GM12878 (cell line): ENCODE data around the gene SYCP2. TPM values are rescaled to one million over a fixed set of nuclear protein-coding genes. Genes with fewer than 3 reads are reported as not detected.

Experiments used
- ATAC-seq: fragments of 200-7000 bp; cut with Tn5 transposase; 3 replicates; pipeline ENCODE4 v1.9.1; 2020; ENCODE audit warnings: mild to moderate bottlenecking, moderate library complexity
- BruUV-seq: library from RNA; stranded (reverse); fragments of 400-500 nt; replicated peaks from 2 replicates; lab custom pipeline; 2021; lab: Mats Ljungman, UMichigan
- CTCF ChIA-PET: fragments of 300-600 bp; sonication (Branson Sonifier 250); formaldehyde crosslinking; extraction: SDS; loops from one replicate; lab custom pipeline; 2021; ENCODE audit warnings: inconsistent platforms; lab: Yijun Ruan, JAX
- POLR2A ChIA-PET: fragments of 350-600 bp; formaldehyde crosslinking; extraction: SDS; loops from one replicate; lab custom pipeline; 2021; ENCODE audit warnings: inconsistent platforms; lab: Charles Lee
- RAD21 ChIA-PET: fragments of 300-600 bp; sonication (Branson Sonifier 250); formaldehyde crosslinking; loops from one replicate; lab custom pipeline; 2023; ENCODE audit warnings: antibody characterized with exemption; ENCODE audit not compliant: unreplicated experiment; lab: Charles Lee
- SMC1A ChIA-PET: fragments of 300-600 bp; sonication (Branson Sonifier 250); formaldehyde crosslinking; loops from one replicate; lab custom pipeline; 2023; ENCODE audit not compliant: unreplicated experiment, uncharacterized antibody; lab: Charles Lee
- DNase-seq: peaks from one replicate; pipeline ENCODE4 v3.0.0-alpha.2; 2011; ENCODE audit warnings: low read depth, low spot score
- FAIRE-seq: peaks from 3 replicates; lab custom pipeline; 2011; peaks lifted over from hg19 to GRCh38; lab: Jason Lieb, UNC
- H2AFZ ChIP-seq: 2 replicates; pipeline ENCODE4 v1.6.0; 2011; ENCODE audit warnings: low read depth, low read length, control low read depth; ENCODE audit not compliant: control insufficient read depth
- H3K27ac ChIP-seq: 2 replicates; pipeline ENCODE4 v1.5.1; 2011; ENCODE audit warnings: control low read depth; ENCODE audit not compliant: control insufficient read depth, insufficient read depth
- H3K27me3 ChIP-seq, 2 experiments: replicated peaks in 1 of 2; 2 replicates each; pipeline versions ENCODE4 v1.6.0 to v1.6.1; 2011; ENCODE audit warnings: low read length in 1 of 2; ENCODE audit not compliant: control insufficient read depth in 2 of 2, insufficient read depth in 2 of 2
- H3K36me3 ChIP-seq, 2 experiments: 2 replicates each; pipeline ENCODE4 v1.5.1; 2011; ENCODE audit warnings: low read length in 1 of 2; ENCODE audit not compliant: control insufficient read depth in 2 of 2, insufficient read depth in 2 of 2
- H3K4me1 ChIP-seq: 2 replicates; pipeline ENCODE4 v1.6.1; 2011; ENCODE audit warnings: mild to moderate bottlenecking, low read length, moderate library complexity, mixed read lengths; ENCODE audit not compliant: control insufficient read depth, insufficient read depth
- H3K4me2 ChIP-seq: 2 replicates; pipeline ENCODE4 v1.6.0; 2011; ENCODE audit warnings: control low read depth; ENCODE audit not compliant: control insufficient read depth, insufficient read depth
- H3K4me3 ChIP-seq: fragments of 200-600 bp; sonication (generic); 2 replicates; pipeline ENCODE4 v1.5.1; 2016
- H3K79me2 ChIP-seq: 2 replicates; pipeline ENCODE4 v1.6.0; 2011; ENCODE audit warnings: low read length; ENCODE audit not compliant: control insufficient read depth, insufficient read depth
- H3K9ac ChIP-seq: 2 replicates; pipeline ENCODE4 v1.8.0; 2011; ENCODE audit warnings: low read length, control low read depth, mixed read lengths; ENCODE audit not compliant: control insufficient read depth, insufficient read depth
- H3K9me3 ChIP-seq: replicated peaks from 3 replicates; pipeline ENCODE4 v1.5.1; 2011; ENCODE audit warnings: mild to moderate bottlenecking, low read length; ENCODE audit not compliant: control insufficient read depth, insufficient read depth
- H4K20me1 ChIP-seq: 2 replicates; pipeline ENCODE4 v1.6.0; 2011; ENCODE audit not compliant: control insufficient read depth, insufficient read depth
- BCL3 ChIP-seq: IDR thresholded peaks from 2 replicates; pipeline ENCODE4 v1.6.1; 2011; ENCODE audit warnings: borderline replicate concordance, low read depth, mild to moderate bottlenecking, moderate library complexity, low read length; ENCODE audit not compliant: insufficient read depth, poor library complexity, severe bottlenecking
- FOXK2 ChIP-seq: fragments of 450-650 bp; IDR thresholded peaks from 2 replicates; pipeline ENCODE4 v1.6.1; 2017; ENCODE audit warnings: mild to moderate bottlenecking, moderate library complexity
- FOXM1 ChIP-seq: IDR thresholded peaks from 2 replicates; pipeline ENCODE4 v1.6.1; 2012; ENCODE audit warnings: low read depth, mild to moderate bottlenecking, inconsistent platforms, low read length, moderate library complexity
- IRF4 ChIP-seq: IDR thresholded peaks from 2 replicates; pipeline ENCODE4 v1.6.1; 2011; ENCODE audit warnings: low read depth, low read length
- IRF5 ChIP-seq: fragments of 450-650 bp; IDR thresholded peaks from 2 replicates; pipeline ENCODE4 v1.6.1; 2017; ENCODE audit warnings: borderline replicate concordance
- KAT2A ChIP-seq: conservative IDR thresholded peaks from 2 replicates; pipeline ENCODE4 v1.6.1; 2011; ENCODE audit warnings: low read depth, low read length; ENCODE audit not compliant: control insufficient read depth
- KLF5 ChIP-seq: fragments of 450-650 bp; IDR thresholded peaks from 2 replicates; pipeline ENCODE4 v1.6.1; 2014; ENCODE audit warnings: mild to moderate bottlenecking; ENCODE audit not compliant: partially characterized antibody
- PBX3 ChIP-seq: IDR thresholded peaks from 2 replicates; pipeline ENCODE4 v1.6.1; 2011; ENCODE audit warnings: mild to moderate bottlenecking, low read depth, low read length, moderate library complexity; ENCODE audit not compliant: insufficient replicate concordance
- RAD51 ChIP-seq: fragments of 450-650 bp; IDR thresholded peaks from 2 replicates; pipeline ENCODE4 v1.6.1; 2016; ENCODE audit warnings: moderate library complexity, mild to moderate bottlenecking, inconsistent platforms
- RELA ChIP-seq: fragments of 450-650 bp; IDR thresholded peaks from 2 replicates; pipeline ENCODE4 v1.8.0; 2014; ENCODE audit warnings: borderline replicate concordance; ENCODE audit not compliant: partially characterized antibody
- SMARCA5 ChIP-seq: fragments of 450-650 bp; IDR thresholded peaks from 2 replicates; pipeline ENCODE4 v1.6.1; 2017; ENCODE audit warnings: mild to moderate bottlenecking
- ZBED1 ChIP-seq: IDR thresholded peaks from 2 replicates; pipeline ENCODE4 v1.6.1; 2016; ENCODE audit warnings: borderline replicate concordance
- ZBTB40 ChIP-seq: fragments of 450-650 bp; IDR thresholded peaks from 2 replicates; pipeline ENCODE4 v1.6.1; 2016; ENCODE audit warnings: mild to moderate bottlenecking, moderate library complexity, borderline replicate concordance
- ZSCAN29 ChIP-seq: fragments of 450-650 bp; IDR thresholded peaks from 2 replicates; pipeline ENCODE4 v1.6.1; 2017; ENCODE audit warnings: mild to moderate bottlenecking, moderate library complexity
- WGBS: methylation state at CpG from one replicate; pipeline ENCODE4 v1.1.6; 2016; ENCODE audit warnings: low lambda C conversion rate; ENCODE audit not compliant: insufficient replicate concordance, insufficient coverage; ENCODE audit errors: missing lambda C conversion rate; 5-methylcytosine and 5-hydroxymethylcytosine counted together
- in situ Hi-C: fragments of 300-500 bp; cut with MboI; formaldehyde crosslinking; loops from 9 replicates; pipeline ENCODE4 v1.14.3; 2018; ENCODE audit warnings: mixed read lengths
- intact Hi-C: fragments of 100-400 bp; cut with micrococcal nuclease; formaldehyde crosslinking; loops from one replicate; pipeline ENCODE4 v1.14.2; 2022; ENCODE audit not compliant: unreplicated experiment
- polyA plus RNA-seq, 11 experiments: library from polyadenylated mRNA; depleted of rRNA in 4 of 11; unstranded in 6 of 11; stranded (reverse) in 5 of 11; fragments of >200 nt; fragmentation: Nextera tagmentation in 4 of 11; fragmentation: Illumina TruSeq in 1 of 11; extraction: Ambion mirVana in 4 of 11; extraction: Trizol in 1 of 11; gene quantifications; 1 replicate in 1 of 11; 2 replicates in 10 of 11; pipeline versions ENCODE4 v1.2.1 to v1.2.3, GENCODE V29; 2011 to 2016; ENCODE audit warnings: inconsistent platforms in 2 of 11, missing spikeins in 2 of 11, low read depth in 1 of 11
- total RNA-seq, 4 experiments: library from RNA; depleted of rRNA in 3 of 4; stranded (reverse); fragments of >200 nt in 3 of 4; fragmentation: Illumina TruSeq in 1 of 4; extraction: Trizol in 1 of 4; gene quantifications; 2 replicates each; pipeline versions ENCODE4 v1.2.1 to v1.2.3, GENCODE V29; 2013 to 2021
- TF ChIP-seq, protein P1 (sequence below): fragments of 450-650 bp; IDR thresholded peaks from 2 replicates; pipeline ENCODE4 v1.6.1; 2017; ENCODE audit warnings: low read depth, mild to moderate bottlenecking, moderate library complexity

Gene SYCP2
- total and polyA plus RNA-seq, 10 of the 15 experiments (the other 5 are each of a cell fraction or from before 2014, with no cell fraction given), result 0.01 to 0.18 (median 0.09) TPM; not detected in 2

DNA sequence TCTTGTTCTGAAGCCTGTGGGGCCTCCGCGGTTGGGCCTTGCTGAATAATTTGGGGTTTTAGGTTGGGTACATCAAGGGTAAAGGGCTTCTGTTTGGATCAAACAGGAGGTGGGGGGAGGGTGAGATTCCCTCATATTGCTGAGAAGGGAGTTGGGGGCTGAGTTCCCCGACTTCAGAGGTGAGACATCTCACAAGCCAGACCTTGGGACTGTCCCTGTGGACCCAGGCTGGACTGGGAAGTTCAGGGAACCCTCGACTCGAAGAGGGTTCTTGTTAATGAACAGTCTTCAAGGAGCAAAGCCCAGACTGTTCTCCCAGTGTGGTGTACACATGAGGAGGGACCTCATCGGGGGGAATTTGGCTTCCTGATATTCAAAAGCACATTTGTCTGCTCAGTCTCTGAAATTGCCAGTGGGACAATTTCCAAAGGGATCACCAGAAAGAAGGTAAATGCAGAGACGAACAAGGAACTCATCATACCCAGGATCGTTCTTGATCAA is 118.5 kb downstream of the SYCP2 start:
- Histone ChIP-seq H3K27ac (no peak overlapping the region), H3K4me1 (no peaks in the 10 kb centered on the region), H3K36me3 (no peaks in the 10 kb centered on the region), H3K9ac (no peak overlapping the region), H3K79me2 (no peaks in the 10 kb centered on the region), H4K20me1 (no peaks in the 10 kb centered on the region), H3K4me2 (no peak overlapping the region), H3K9me3 (no peaks in the 10 kb centered on the region), H3K4me3 (no peak overlapping the region), H2AFZ (no peak overlapping the region), H3K27me3 (no peaks in the 10 kb centered on the region; a peak in 1 of 4 replicates)
- POLR2A ChIA-PET, result no interaction called here
- DNase-seq (no peak), FAIRE-seq (no peak), ATAC-seq (no peak)
- WGBS, result 44% methylated on average over 8 of the region's 8 CpGs
- RAD21 ChIA-PET, result interaction anchor here (0.6 kb wide), 1 partner anchor 24 kb away, joined by 3 read pairs; no protein-coding TSS in a partner anchor
- in situ Hi-C loops (loop anchor here (25.0 kb wide), 1 partner anchor 1253 kb away; no protein-coding TSS in a partner anchor), intact Hi-C loops (no loop called here)
- SMC1A ChIA-PET, result no interaction called here
- BruUV-seq, result no TSS peak
- CTCF ChIA-PET, result interaction anchor here (0.8 kb wide), 1 partner anchor 22 kb away, joined by 4 read pairs; no protein-coding TSS in a partner anchor
- TF ChIP-seq ZSCAN29 (no peak), RELA (no peak), IRF4 (no peak), KLF5 (no peak), RAD51 (no peak), ZBED1 (no peak), SMARCA5 (no peak), FOXK2 (no peak), ZBTB40 (no peak), KAT2A (no peak), PBX3 (no peak), FOXM1 (no peak), IRF5 (no peak), BCL3 (no peak)
- TF ChIP-seq, protein P1, sequence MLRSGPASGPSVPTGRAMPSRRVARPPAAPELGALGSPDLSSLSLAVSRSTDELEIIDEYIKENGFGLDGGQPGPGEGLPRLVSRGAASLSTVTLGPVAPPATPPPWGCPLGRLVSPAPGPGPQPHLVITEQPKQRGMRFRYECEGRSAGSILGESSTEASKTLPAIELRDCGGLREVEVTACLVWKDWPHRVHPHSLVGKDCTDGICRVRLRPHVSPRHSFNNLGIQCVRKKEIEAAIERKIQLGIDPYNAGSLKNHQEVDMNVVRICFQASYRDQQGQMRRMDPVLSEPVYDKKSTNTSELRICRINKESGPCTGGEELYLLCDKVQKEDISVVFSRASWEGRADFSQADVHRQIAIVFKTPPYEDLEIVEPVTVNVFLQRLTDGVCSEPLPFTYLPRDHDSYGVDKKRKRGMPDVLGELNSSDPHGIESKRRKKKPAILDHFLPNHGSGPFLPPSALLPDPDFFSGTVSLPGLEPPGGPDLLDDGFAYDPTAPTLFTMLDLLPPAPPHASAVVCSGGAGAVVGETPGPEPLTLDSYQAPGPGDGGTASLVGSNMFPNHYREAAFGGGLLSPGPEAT, result no peak
